Mesothelial cell of epicardium (in vitro differentiated cells): ENCODE data around the gene TNFSF10. TPM values are rescaled to one million over a fixed set of nuclear protein-coding genes. Genes with fewer than 3 reads are reported as not detected.

Source experiments
- DNase-seq, 2 experiments: peaks; one replicate each; pipeline ENCODE4 v3.0.0; 2021; ENCODE audit warnings: low spot score in 2 of 2; ENCODE audit not compliant: unreplicated experiment in 2 of 2
- H3K27ac Mint-ChIP-seq: 2 replicates; pipeline ENCODE4 v1.8.0; 2021; ENCODE audit warnings: mixed read lengths
- H3K27me3 Mint-ChIP-seq: 2 replicates; pipeline ENCODE4 v1.8.0; 2021; ENCODE audit warnings: low read depth, mixed read lengths
- H3K36me3 Mint-ChIP-seq: 2 replicates; pipeline ENCODE4 v1.8.0; 2021; ENCODE audit warnings: mixed read lengths
- H3K4me1 Mint-ChIP-seq: 2 replicates; pipeline ENCODE4 v1.8.0; 2021; ENCODE audit warnings: mixed read lengths
- H3K4me3 Mint-ChIP-seq: 2 replicates; pipeline ENCODE4 v1.8.0; 2021; ENCODE audit warnings: mild to moderate bottlenecking, moderate library complexity, mixed read lengths
- H3K9me3 Mint-ChIP-seq: 2 replicates; pipeline ENCODE4 v1.8.0; 2021; ENCODE audit warnings: mixed read lengths
- total RNA-seq: library from RNA; stranded (reverse); gene quantifications from 3 replicates; pipeline ENCODE4 v1.2.1, GENCODE V29; 2021
- TF ChIP-seq, protein P1 (sequence below): fragments of 200-600 bp; sonication (generic); IDR thresholded peaks from one replicate; pipeline ENCODE4 v1.5.0; 2021; ENCODE audit warnings: antibody characterized with exemption; ENCODE audit not compliant: unreplicated experiment

TNFSF10 gene
- total RNA-seq, 1 donor from 2014 or later = 1.7 TPM

- Mint-ChIP-seq H3K36me3 (no peaks in the 10 kb centered on the region), H3K4me1 (peaks cover 22% of the 10 kb centered on the region), H3K27ac (no peak overlapping the region), H3K9me3 (no peaks in the 10 kb centered on the region), H3K4me3 (no peak overlapping the region), H3K27me3 (no peaks in the 10 kb centered on the region)
- TF ChIP-seq, protein P1, sequence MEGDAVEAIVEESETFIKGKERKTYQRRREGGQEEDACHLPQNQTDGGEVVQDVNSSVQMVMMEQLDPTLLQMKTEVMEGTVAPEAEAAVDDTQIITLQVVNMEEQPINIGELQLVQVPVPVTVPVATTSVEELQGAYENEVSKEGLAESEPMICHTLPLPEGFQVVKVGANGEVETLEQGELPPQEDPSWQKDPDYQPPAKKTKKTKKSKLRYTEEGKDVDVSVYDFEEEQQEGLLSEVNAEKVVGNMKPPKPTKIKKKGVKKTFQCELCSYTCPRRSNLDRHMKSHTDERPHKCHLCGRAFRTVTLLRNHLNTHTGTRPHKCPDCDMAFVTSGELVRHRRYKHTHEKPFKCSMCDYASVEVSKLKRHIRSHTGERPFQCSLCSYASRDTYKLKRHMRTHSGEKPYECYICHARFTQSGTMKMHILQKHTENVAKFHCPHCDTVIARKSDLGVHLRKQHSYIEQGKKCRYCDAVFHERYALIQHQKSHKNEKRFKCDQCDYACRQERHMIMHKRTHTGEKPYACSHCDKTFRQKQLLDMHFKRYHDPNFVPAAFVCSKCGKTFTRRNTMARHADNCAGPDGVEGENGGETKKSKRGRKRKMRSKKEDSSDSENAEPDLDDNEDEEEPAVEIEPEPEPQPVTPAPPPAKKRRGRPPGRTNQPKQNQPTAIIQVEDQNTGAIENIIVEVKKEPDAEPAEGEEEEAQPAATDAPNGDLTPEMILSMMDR = no peak
- DNase-seq = no peak
Measured at GRCh38 chr3:172557515-172558220, 34.4 kb upstream of the TNFSF10 start.

- Mint-ChIP-seq H3K9me3 (peaks cover 3% of the 10 kb centered on the region), H3K27me3 (no peaks in the 10 kb centered on the region), H3K4me3 (no peak overlapping the region), H3K36me3 (no peaks in the 10 kb centered on the region), H3K27ac (no peak overlapping the region), H3K4me1 (peaks cover 11% of the 10 kb centered on the region)
- DNase-seq = no peak
- TF ChIP-seq, protein P1 = no peak
Measured at GRCh38 chr3:172553526-172554252, 30.5 kb upstream of the TNFSF10 start.

DNA sequence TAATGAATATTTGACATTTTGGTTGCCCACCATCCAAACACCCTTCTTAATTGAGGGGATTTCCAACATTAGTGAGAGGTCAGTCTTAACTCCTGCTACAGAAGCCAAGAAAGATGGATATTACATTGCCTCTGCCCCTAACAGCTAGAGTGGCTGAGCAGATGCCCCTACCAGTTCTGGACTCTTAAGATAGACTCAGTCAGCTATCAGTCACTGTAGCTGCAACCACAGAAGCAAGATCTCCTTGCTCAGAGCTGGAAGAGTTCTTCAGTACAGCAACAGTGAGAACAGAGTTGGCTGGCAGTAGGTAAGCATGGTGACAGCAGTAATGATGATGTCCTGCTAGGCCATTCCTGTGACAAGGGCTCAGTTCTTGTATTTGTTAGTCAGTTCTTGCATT lies 29.4 kb upstream of the TNFSF10 start:
- Mint-ChIP-seq H3K4me1 (peaks cover 11% of the 10 kb centered on the region), H3K4me3 (no peak overlapping the region), H3K9me3 (peaks cover 4% of the 10 kb centered on the region), H3K36me3 (no peaks in the 10 kb centered on the region), H3K27ac (no peak overlapping the region), H3K27me3 (no peaks in the 10 kb centered on the region)
- TF ChIP-seq, protein P1 = no peak
- no peak for DNase-seq

GRCh38 chr3:172551874-172552273 lies 28.6 kb upstream of the TNFSF10 start:
- TF ChIP-seq, protein P1 = no peak
- Mint-ChIP-seq H3K9me3 (peaks cover 4% of the 10 kb centered on the region), H3K4me3 (no peak overlapping the region), H3K36me3 (no peaks in the 10 kb centered on the region), H3K27ac (no peak overlapping the region), H3K4me1 (peaks cover 8% of the 10 kb centered on the region), H3K27me3 (no peaks in the 10 kb centered on the region)
- no peak for DNase-seq

DNA sequence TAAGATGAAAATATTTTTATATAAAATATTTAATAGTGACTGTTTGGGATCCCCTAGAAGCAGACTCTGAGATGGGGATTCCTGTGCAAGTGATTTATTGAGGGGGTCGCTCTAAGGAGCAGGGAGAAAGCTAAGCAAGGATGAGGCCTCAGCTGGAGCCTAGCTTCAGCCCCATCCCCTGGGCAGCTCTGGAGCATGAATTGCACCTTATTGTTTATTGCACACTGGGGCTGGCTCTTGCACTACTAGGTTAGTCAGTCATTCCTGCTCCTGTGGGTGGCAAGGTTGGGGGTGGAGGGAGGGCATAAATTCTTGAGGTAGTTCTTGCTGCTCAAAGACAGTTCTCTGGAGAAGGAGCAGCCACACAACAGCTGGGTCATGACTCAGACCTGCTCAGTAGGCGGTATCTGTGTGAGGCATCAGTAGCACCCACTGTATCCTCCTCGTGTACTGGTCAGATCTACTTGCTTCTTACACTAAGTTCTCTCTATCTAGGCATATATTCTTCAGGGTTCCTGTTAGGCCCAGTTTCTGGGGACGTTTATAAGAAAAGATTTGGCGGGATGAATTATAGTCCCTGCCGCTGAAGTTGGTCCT lies 27.2 kb upstream of the TNFSF10 start:
- peaks cover 4% of the 10 kb centered on the region for H3K9me3 Mint-ChIP-seq
- H3K4me1 Mint-ChIP-seq = peaks cover 10% of the 10 kb centered on the region
- no peak overlapping the region for H3K4me3 Mint-ChIP-seq
- no peaks in the 10 kb centered on the region for H3K27me3 Mint-ChIP-seq
- TF ChIP-seq, protein P1 = no peak
- DNase-seq = no peak
- no peaks in the 10 kb centered on the region for H3K36me3 Mint-ChIP-seq
- H3K27ac Mint-ChIP-seq = no peak overlapping the region
